ENCODE data around the gene HEXA.
A peak's percentile ranks its signal among the peaks of the same experiment; 100 is the strongest.

Gene HEXA

GRCh38 chr15:72312605-72313447 is 63.0 kb downstream of the HEXA start:
- Histone ChIP-seq H3K4me3 (ENCODE audit: low read length) (no peak overlapping the region), H3K9me3 (ENCODE audit: control insufficient read depth, insufficient read depth, low read length) (no peaks in the 10 kb centered on the region), H3K27ac (ENCODE audit: low read length) (no peak overlapping the region), H3K4me1 (ENCODE audit: control insufficient read depth, insufficient read depth, low read length) (no peaks in the 10 kb centered on the region), H3K36me3 (ENCODE audit: control insufficient read depth, insufficient read depth, low read length) (no peaks in the 10 kb centered on the region), H3K27me3 (ENCODE audit: control insufficient read depth, insufficient read depth, low read length) (peaks cover 2% of the 10 kb centered on the region; the same call in 1 of the 2 replicates)
- DNase-seq (ENCODE audit: low read depth, low spot score), result peak; percentile 55
- no CpG with 5 or more reads among the region's 2 CpGs for WGBS (ENCODE audit: insufficient coverage, insufficient read length)

- Histone ChIP-seq H3K27ac (ENCODE audit: low read length) (no peak overlapping the region), H3K36me3 (ENCODE audit: control insufficient read depth, insufficient read depth, low read length) (no peaks in the 10 kb centered on the region), H3K9me3 (ENCODE audit: control insufficient read depth, insufficient read depth, low read length) (no peaks in the 10 kb centered on the region), H3K4me1 (ENCODE audit: control insufficient read depth, insufficient read depth, low read length) (no peaks in the 10 kb centered on the region), H3K4me3 (ENCODE audit: low read length) (no peak overlapping the region), H3K27me3 (ENCODE audit: control insufficient read depth, insufficient read depth, low read length) (no peaks in the 10 kb centered on the region)
- no peak for DNase-seq (ENCODE audit: low read depth, low spot score)
- no CpG with 5 or more reads among the region's 5 CpGs for WGBS (ENCODE audit: insufficient coverage, insufficient read length)
Observed at GRCh38 chr15:72307026-72307425, 68.8 kb downstream of the HEXA start.

- Histone ChIP-seq H3K27ac (ENCODE audit: low read length) (no peak overlapping the region), H3K36me3 (ENCODE audit: control insufficient read depth, insufficient read depth, low read length) (no peaks in the 10 kb centered on the region), H3K9me3 (ENCODE audit: control insufficient read depth, insufficient read depth, low read length) (no peaks in the 10 kb centered on the region), H3K27me3 (ENCODE audit: control insufficient read depth, insufficient read depth, low read length) (no peaks in the 10 kb centered on the region), H3K4me1 (ENCODE audit: control insufficient read depth, insufficient read depth, low read length) (no peaks in the 10 kb centered on the region), H3K4me3 (ENCODE audit: low read length) (no peak overlapping the region)
- peak; percentile 18 for DNase-seq (ENCODE audit: low read depth, low spot score)
- WGBS (ENCODE audit: insufficient coverage, insufficient read length), result no CpG with 5 or more reads among the region's 10 CpGs
Observed at GRCh38 chr15:72306211-72306785, 69.5 kb downstream of the HEXA start.

GRCh38 chr15:72304596-72304995 is 71.2 kb downstream of the HEXA start:
- no CpG with 5 or more reads among the region's 7 CpGs for WGBS (ENCODE audit: insufficient coverage, insufficient read length)
- Histone ChIP-seq H3K27me3 (ENCODE audit: control insufficient read depth, insufficient read depth, low read length) (no peaks in the 10 kb centered on the region), H3K27ac (ENCODE audit: low read length) (no peak overlapping the region), H3K4me1 (ENCODE audit: control insufficient read depth, insufficient read depth, low read length) (no peaks in the 10 kb centered on the region), H3K9me3 (ENCODE audit: control insufficient read depth, insufficient read depth, low read length) (no peaks in the 10 kb centered on the region), H3K36me3 (ENCODE audit: control insufficient read depth, insufficient read depth, low read length) (no peaks in the 10 kb centered on the region), H3K4me3 (ENCODE audit: low read length) (no peak overlapping the region)
- DNase-seq (ENCODE audit: low read depth, low spot score), result no peak

GRCh38 chr15:72302955-72303354 is 72.9 kb downstream of the HEXA start:
- Histone ChIP-seq H3K4me3 (ENCODE audit: low read length) (no peak overlapping the region), H3K4me1 (ENCODE audit: control insufficient read depth, insufficient read depth, low read length) (no peaks in the 10 kb centered on the region), H3K27me3 (ENCODE audit: control insufficient read depth, insufficient read depth, low read length) (no peaks in the 10 kb centered on the region), H3K36me3 (ENCODE audit: control insufficient read depth, insufficient read depth, low read length) (no peaks in the 10 kb centered on the region), H3K27ac (ENCODE audit: low read length) (no peak overlapping the region), H3K9me3 (ENCODE audit: control insufficient read depth, insufficient read depth, low read length) (no peaks in the 10 kb centered on the region)
- no CpG with 5 or more reads among the region's 1 CpG for WGBS (ENCODE audit: insufficient coverage, insufficient read length)
- DNase-seq (ENCODE audit: low read depth, low spot score), result no peak
